IgD-negative memory B cell (primary cell): ENCODE data around the gene BRD1. TPM values are rescaled to one million over a fixed set of nuclear protein-coding genes. Genes with fewer than 3 reads are reported as not detected.
A peak's percentile ranks its signal among the peaks of the same experiment; 100 is the strongest.
"Not testable (repeated sequence)": the region's sequence is repeated elsewhere in the genome, so short reads cannot be mapped to it uniquely, and the experiment has no call there.

Experiments
- H3K27ac Mint-ChIP-seq, 3 donors: one replicate each; pipeline ENCODE4 v1.8.0; 2020 to 2022; ENCODE audit warnings: mild to moderate bottlenecking in 3 of 3, mixed read lengths in 3 of 3, moderate library complexity in 1 of 3
- H3K27me3 Mint-ChIP-seq: one replicate; pipeline ENCODE4 v1.8.0; 2021; ENCODE audit warnings: mixed read lengths
- H3K36me3 Mint-ChIP-seq: one replicate; pipeline ENCODE4 v1.8.0; 2020; ENCODE audit warnings: mild to moderate bottlenecking, mixed read lengths
- H3K4me1 Mint-ChIP-seq, 3 donors: one replicate each; pipeline ENCODE4 v1.8.0; 2020 to 2022; ENCODE audit warnings: mixed read lengths in 3 of 3, mild to moderate bottlenecking in 1 of 3
- H3K4me3 Mint-ChIP-seq, 4 donors: one replicate each; pipeline ENCODE4 v1.8.0; 2020 to 2022; ENCODE audit warnings: mild to moderate bottlenecking in 4 of 4, mixed read lengths in 4 of 4, moderate library complexity in 3 of 4
- H3K9me3 Mint-ChIP-seq, 3 donors: one replicate each; pipeline ENCODE4 v1.8.0; 2020 to 2021; ENCODE audit warnings: mixed read lengths in 3 of 3, mild to moderate bottlenecking in 1 of 3
- polyA plus RNA-seq: library from polyadenylated mRNA; unstranded; fragments of 300-500 nt; fragmentation: Illumina TruSeq; gene quantifications from one replicate; pipeline ENCODE4 v1.2.3, GENCODE V29; 2021

BRD1 gene
- polyA plus RNA-seq, 1 donor from 2014 or later = 3.1 TPM

DNA sequence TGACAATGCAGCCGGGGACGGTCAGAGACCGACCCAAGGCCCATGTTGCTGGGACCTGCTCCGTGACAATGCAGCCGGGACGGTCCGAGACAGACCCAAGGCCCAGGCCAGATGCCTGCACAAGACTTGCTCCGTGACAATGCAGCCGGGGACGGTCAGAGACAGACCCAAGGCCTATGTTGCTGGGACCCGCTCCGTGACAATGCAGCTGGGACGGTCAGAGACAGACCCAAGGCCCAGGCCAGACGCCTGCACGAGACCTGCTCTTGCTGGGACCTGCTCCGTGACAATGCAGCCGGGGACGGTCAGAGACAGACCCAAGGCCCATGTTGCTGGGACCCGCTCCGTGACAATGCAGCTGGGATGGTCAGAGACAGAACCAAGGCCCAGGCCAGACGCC, 45.8 kb downstream of the BRD1 start:
- not testable (repeated sequence) for H3K36me3 Mint-ChIP-seq

DNA sequence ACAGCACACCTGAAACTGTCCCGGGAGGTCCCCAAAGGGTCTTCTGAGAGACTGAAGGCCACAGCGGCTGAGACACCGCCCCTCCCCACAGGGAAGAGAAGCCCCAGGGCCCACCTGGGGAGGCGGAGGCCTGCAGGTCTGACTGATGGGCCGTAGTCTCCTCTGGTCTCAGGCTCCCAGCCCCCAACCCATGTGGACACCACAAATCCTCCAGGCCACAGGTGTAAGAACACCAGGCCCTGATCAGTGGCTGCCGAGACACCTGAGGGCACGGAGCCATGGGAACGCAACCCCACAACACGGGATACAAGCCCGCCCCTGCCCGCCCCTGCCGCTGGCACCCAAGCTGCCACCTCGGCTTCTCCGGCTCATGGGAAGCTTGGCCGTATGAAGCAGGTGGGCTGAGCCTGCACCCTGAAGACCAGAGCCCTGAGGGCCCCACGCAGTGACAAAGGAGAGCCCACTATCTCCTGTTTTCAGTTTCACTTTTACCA, 46.3 kb downstream of the BRD1 start:
- Mint-ChIP-seq H3K4me3 (peak overlapping the region in 1 of 4 donors; percentile 63), H3K27me3 (no peaks in the 10 kb centered on the region), H3K36me3 (no peaks in the 10 kb centered on the region), H3K4me1 (peaks cover 0 to 3% (median 0%) of the 10 kb centered on the region in 3 donors), H3K9me3 (no peaks in the 10 kb centered on the region), H3K27ac (no peak overlapping the region)

More for the DNA sequence above, 45.8 kb downstream of the BRD1 start:
- peak overlapping the region in 2 of 4 donors; percentile 25 to 63 for H3K4me3 Mint-ChIP-seq
- H3K4me1 Mint-ChIP-seq, H3K9me3 Mint-ChIP-seq, H3K27me3 Mint-ChIP-seq, H3K27ac Mint-ChIP-seq: not testable (repeated sequence)

DNA sequence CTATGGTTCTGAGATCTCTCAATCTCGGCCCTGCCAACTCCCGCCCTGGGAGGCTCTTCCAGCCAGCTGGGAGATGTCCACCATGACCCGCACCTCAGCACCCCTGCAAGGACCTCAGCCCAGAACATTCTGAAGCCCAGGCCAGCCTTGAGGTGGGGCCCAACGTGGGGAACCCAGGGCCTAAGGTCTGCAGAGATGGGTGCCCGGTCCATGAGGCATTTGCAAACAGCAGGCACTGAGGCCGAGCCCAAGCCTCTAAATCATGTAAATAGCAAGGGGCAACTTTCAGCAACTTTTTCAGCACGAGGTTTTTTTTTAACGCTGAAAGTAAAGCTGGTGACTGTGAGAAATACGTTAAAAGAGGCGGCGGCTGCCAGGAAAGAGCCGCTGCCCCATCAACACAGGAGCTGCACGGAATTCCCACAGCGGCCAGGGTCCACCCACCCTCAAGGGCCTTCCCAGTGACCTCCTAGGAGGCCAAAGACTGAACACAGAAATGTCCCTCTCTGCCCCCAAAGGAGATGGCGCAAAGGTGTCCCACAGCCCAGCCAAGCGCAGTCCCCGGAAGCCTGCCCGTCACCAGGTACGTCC, 46.9 kb downstream of the BRD1 start:
- no peaks in the 10 kb centered on the region for H3K36me3 Mint-ChIP-seq
- H3K4me1 Mint-ChIP-seq = peaks cover 0 to 3% (median 0%) of the 10 kb centered on the region in 3 donors
- H3K27me3 Mint-ChIP-seq = no peaks in the 10 kb centered on the region
- H3K9me3 Mint-ChIP-seq = no peaks in the 10 kb centered on the region
- no peak overlapping the region for H3K27ac Mint-ChIP-seq
- no peak overlapping the region for H3K4me3 Mint-ChIP-seq

DNA sequence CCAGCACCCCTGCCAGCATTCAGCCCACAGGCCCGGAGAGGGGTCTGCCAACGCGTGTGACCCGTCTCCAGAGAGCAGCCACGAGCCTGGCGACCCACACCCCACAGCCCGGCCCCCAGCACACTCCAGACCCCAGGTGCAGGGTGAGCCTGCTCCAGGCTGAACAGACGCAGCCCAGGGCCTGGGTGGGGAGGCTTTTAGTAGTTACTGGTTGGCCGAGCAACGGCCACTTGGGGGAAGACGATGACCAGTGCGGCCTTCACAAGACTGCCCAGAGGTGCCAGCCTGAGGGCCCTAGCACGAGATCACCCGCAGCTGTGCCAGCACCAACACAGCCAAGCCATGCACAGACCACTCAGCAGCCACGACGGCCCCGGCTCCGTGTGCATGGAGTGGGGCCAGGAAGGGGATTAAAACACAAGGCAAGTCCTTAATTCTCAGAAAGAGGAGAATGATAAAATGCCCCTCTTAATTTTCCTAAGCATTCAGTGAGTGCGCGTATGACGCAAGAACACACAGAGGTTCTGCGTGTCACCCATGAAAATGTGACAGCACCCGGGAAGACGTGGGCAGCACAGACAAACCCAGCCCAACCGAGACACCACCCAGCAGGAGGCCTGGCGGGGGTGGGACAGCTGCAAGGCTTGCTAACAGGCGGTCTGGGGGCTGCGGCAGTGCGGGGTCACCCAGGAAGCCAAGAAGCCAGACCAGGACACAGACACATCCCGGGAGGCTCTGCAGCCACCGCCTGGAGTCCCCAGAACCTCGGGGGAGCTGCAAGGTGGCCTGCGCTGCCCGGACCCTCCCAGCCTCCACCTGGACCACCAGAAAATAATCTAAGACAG, 47.6 kb downstream of the BRD1 start:
- H3K27me3 Mint-ChIP-seq = no peaks in the 10 kb centered on the region
- no peaks in the 10 kb centered on the region for H3K36me3 Mint-ChIP-seq
- no peaks in the 10 kb centered on the region for H3K9me3 Mint-ChIP-seq
- H3K4me3 Mint-ChIP-seq = no peak overlapping the region
- peak overlapping the region in 1 of 3 donors; percentile 46 for H3K27ac Mint-ChIP-seq
- peaks cover 0 to 3% (median 0%) of the 10 kb centered on the region in 3 donors for H3K4me1 Mint-ChIP-seq

DNA sequence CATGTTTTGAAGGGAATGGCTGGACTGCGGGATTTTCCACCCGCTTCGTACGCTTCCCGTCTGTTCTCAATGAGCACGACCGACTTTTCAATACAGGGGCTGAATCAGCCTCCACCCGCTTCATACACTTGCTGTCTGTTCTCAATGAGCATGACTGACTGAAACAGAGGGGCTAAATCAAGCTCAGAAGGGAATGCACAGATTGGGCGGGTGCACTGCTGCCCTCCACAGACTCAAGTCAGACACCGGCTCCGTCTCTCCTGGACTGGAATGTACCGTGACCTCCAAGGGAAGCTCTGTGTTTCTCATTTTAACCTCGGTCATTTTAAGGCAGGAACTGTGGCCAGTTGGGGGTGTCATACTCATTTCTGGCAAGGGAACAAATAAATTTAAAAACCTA, 48.5 kb downstream of the BRD1 start:
- Mint-ChIP-seq H3K36me3 (no peaks in the 10 kb centered on the region), H3K4me3 (no peak overlapping the region), H3K9me3 (no peaks in the 10 kb centered on the region), H3K4me1 (peaks cover 0 to 3% (median 0%) of the 10 kb centered on the region in 3 donors), H3K27ac (peak overlapping the region in 1 of 3 donors; percentile 62), H3K27me3 (no peaks in the 10 kb centered on the region)

DNA sequence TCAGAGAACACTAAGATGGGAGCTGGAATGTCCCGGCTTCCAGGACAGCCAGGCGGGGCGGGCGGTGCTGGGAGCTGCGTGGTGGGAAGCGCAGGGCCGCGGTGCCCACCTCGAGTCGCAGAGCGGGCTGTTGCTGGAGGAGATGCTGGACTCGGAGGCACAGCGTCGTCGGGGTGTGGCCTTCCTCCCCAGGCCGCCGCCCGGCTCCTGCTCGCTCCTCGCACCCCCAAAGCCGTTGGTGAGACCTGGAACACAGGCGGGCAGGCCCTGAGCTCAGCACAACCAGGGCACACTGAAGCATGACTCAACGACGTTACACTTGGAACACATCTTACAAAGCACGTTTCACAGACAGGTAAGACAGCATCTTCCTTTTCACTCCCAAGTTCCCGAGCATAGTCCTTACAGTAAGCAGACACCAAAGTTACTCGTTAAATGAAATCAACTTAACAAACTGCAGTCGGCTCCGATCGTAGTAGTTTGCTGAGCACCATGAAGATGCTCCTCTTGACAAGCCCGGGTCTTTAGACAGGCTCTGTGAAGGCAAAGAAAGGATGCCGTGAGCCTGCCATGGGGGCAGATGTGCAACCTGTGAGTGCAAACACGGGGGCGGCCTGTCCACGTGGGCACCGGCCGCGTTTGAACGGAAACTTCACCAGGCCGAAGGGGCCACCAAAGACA, 50.0 kb downstream of the BRD1 start:
- Mint-ChIP-seq H3K9me3 (no peaks in the 10 kb centered on the region), H3K27me3 (no peaks in the 10 kb centered on the region), H3K36me3 (peaks cover 3% of the 10 kb centered on the region), H3K4me3 (no peak overlapping the region), H3K4me1 (peaks cover 0 to 6% (median 1%) of the 10 kb centered on the region in 3 donors), H3K27ac (peak overlapping the region in 1 of 3 donors; percentile 43)

DNA sequence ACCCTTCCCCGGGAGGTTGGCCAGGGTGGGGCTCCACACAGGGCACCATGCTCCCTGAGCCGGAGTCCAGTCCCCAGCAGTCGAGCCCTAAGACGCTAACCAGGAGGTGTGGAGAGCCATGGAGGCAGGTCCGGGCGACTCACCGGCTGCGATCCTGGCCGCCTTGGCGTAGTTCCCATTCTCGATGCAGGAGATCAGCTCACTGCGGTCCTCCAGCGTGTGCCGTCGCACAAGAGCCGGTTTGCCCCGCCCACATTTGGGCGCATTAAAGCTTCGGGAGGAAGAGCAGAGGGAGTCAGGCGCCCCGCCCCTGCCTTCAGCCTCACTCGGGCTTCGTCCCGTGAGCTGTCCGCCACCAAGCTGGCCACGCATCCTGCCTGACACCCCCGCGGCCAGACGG, 50.8 kb downstream of the BRD1 start:
- Mint-ChIP-seq H3K4me1 (peaks cover 0 to 6% (median 1%) of the 10 kb centered on the region in 3 donors), H3K36me3 (peaks cover 3% of the 10 kb centered on the region), H3K4me3 (no peak overlapping the region), H3K27me3 (no peaks in the 10 kb centered on the region), H3K27ac (no peak overlapping the region), H3K9me3 (no peaks in the 10 kb centered on the region)

DNA sequence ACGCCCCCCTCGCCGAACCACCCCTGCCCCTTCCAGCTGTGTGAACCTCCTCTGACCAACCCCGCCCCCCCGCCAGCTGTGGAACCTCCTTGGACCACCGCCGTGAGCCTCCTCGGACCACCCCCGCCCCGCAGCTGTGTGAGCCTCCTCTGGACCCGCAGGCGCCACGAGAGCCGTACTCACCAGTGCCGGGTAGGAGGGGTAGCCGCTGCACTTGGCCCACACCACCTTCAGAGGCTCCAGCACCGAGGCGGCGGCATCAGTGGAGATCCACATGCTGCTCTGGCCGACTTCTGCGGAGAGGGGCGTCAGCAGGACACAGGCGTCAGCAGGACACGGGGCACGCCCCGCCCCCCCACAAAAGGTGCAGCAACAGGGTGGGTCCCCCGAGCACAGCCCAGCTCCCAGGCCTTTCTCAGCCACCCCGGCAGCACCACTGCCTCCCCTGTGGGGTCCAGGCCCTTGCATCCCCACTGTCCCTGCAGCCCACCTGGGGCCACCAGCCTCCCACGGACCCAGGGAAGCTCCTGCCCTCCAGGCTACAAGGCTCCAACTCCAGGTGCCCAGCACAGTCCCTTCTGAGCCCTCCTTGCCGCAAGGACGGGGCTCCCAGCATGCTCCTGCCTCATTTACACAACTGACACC, 51.7 kb downstream of the BRD1 start:
- Mint-ChIP-seq H3K4me3 (no peak overlapping the region), H3K27me3 (no peaks in the 10 kb centered on the region), H3K36me3 (peaks cover 3% of the 10 kb centered on the region), H3K4me1 (peaks cover 0 to 6% (median 1%) of the 10 kb centered on the region in 3 donors), H3K9me3 (no peaks in the 10 kb centered on the region), H3K27ac (no peak overlapping the region)

DNA sequence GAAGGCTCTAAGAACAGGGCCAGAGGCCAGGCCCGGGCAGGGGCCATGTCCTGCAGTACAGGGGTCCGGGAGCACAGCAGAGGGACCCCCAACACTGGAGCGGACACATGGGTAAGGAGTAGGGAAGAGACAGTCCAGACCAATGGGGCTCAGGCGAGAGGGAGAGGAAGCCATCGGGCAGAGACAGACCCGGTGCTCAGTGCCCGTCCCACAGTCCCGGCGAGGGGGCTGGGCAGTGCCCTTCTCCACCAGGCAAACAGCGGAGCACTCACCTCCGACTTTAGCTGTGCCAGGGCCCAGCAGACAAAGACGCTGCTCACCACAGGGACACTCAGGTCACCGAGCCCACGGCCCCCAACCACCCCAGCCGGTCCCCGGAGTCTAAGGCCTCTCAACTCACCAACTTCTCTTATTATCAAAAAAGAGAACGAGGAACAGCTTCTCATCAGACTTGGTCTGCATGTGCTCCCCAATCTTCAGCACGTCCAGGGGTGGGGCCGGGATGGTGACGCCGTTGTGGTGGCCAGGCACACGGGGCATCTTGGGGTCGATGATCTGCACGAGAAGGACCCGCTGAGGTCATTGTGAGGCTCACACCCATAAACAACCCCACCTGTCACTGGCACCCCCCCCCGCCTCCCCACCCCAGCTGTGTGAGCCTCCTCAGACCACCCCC, 52.3 kb downstream of the BRD1 start:
- H3K4me1 Mint-ChIP-seq = peaks cover 0 to 6% (median 1%) of the 10 kb centered on the region in 3 donors
- no peak overlapping the region for H3K4me3 Mint-ChIP-seq
- no peaks in the 10 kb centered on the region for H3K9me3 Mint-ChIP-seq
- peak overlapping the region in 1 of 3 donors; percentile 69 for H3K27ac Mint-ChIP-seq
- H3K36me3 Mint-ChIP-seq = peaks cover 3% of the 10 kb centered on the region
- H3K27me3 Mint-ChIP-seq = no peaks in the 10 kb centered on the region

DNA sequence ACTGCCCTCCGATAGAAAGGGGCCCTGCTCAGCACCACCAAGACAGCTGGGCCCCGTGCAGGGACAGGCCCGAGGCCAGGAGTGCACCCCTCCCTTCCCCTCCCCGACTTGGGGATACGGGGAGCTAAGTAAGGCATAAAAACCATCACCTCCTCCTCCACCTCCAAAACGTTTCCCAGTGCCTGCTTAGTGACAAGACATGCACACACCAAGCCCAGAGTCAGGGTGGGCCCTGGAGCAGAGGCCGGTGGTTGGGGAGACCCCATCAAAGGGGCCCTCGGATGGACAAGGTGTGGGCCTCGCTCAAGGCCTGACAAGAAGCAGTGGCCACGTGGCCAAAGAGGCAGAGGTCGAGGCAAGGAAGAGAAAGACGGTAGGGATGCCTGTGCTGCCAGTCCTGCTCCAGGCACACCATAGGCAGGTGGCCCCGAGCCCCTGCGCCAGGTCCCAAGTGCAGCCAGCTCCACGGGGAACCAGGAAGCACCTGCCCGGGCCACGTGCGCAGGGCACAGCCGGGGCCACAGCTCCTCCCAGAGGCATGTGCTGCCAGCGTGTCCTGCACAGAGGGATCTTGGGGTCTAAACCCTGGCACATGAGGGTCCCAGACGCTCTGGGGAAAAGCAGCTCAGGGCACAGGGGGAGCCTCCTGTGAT, 53.0 kb downstream of the BRD1 start:
- Mint-ChIP-seq H3K4me3 (no peak overlapping the region), H3K9me3 (no peaks in the 10 kb centered on the region), H3K36me3 (peaks cover 3% of the 10 kb centered on the region), H3K27ac (peak overlapping the region in 1 of 3 donors; percentile 80), H3K4me1 (peaks cover 0 to 6% (median 1%) of the 10 kb centered on the region in 3 donors), H3K27me3 (no peaks in the 10 kb centered on the region)

DNA sequence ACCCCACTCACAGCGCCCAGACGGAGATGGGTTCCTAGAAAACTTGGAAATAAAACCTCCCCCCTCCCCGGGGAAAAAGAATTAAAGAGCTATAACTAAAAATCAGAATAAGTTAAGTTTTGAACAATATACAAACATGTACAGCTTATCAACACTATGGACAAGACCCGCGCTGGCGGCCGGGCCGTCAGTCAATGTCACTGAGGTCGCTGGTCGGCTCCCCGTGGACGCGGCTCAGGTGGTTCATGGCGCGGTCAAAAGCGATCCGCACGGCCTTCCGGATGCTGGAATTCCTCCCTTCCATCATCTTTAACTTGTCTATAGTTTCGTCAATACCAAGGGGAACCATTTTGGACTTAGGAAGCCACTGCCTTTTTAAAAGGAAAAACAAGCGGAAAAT, 53.6 kb downstream of the BRD1 start:
- Mint-ChIP-seq H3K4me1 (peaks cover 0 to 6% (median 1%) of the 10 kb centered on the region in 3 donors), H3K27ac (peak overlapping the region in 1 of 3 donors; percentile 80), H3K27me3 (no peaks in the 10 kb centered on the region), H3K4me3 (peak overlapping the region in 1 of 4 donors; percentile 17), H3K9me3 (no peaks in the 10 kb centered on the region), H3K36me3 (peaks cover 3% of the 10 kb centered on the region)

DNA sequence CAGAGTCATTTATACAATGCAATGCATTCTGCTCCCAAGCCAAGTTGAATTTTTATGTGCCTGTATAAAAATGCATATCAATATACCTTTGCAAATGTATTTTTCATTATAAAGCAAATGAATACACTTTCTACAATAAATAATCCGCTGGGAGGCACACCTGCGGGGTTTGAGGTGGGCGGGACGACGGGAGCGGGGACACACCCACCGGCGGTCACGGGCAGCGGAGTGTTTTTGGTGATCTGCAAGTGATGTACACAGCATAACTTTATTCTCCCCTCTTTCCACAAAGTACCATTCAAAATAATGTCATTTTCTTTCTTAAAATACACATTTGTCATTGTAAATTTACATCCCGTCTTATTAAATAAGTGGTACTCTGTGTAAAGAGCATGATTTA, 54.1 kb downstream of the BRD1 start:
- peaks cover 3% of the 10 kb centered on the region for H3K36me3 Mint-ChIP-seq
- peaks cover 0 to 6% (median 1%) of the 10 kb centered on the region in 3 donors for H3K4me1 Mint-ChIP-seq
- H3K27ac Mint-ChIP-seq = no peak overlapping the region
- no peaks in the 10 kb centered on the region for H3K9me3 Mint-ChIP-seq
- H3K4me3 Mint-ChIP-seq = no peak overlapping the region
- no peaks in the 10 kb centered on the region for H3K27me3 Mint-ChIP-seq

DNA sequence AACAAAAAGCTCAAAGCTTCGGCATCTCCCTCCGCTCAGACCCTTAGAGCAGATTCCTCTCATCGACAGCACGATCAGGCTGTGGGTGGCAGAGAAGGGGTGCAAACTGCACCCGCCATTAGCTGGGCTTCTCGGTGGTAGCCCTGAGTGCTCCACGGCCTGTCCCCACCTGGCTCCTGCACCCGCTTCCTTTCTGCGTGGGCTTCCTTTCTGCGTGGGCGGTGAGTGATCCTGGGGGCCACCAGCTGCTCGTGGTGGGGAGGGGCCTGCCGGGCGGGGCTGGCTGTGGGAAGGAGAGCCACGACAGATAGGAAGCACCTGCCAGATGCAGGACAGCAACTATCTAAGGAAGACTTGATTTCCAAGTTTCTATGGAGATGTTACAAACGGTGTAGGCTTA, 55.0 kb downstream of the BRD1 start:
- Mint-ChIP-seq H3K4me1 (peaks cover 0 to 6% (median 1%) of the 10 kb centered on the region in 3 donors), H3K4me3 (peak overlapping the region in 1 of 4 donors; percentile 27), H3K27me3 (no peaks in the 10 kb centered on the region), H3K36me3 (peaks cover 3% of the 10 kb centered on the region), H3K9me3 (no peaks in the 10 kb centered on the region), H3K27ac (peak overlapping the region in 1 of 3 donors; percentile 41)
